ENCODE measurements around the gene PSMB1.

The PSMB1 gene

DNA sequence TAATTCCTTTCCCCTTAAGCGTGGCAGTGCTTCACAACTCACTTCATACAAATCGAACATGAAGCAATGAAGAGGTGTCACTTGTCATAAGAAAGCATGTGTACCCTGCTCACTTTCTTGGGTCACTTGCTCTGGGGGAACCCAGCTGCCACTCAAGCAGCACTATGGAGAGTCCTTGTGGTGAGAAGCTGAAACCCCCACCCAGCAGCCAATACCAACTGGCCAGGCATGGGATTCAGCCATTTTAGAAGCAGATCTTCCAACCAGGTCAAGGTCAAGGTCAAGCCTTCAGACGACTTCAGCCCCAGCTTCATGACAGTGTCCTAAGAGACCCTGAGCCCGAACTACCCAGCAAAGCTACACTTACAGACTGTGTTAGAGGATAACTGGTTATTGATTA is 62.8 kb downstream of the PSMB1 start:
- TF ChIP-seq GATA2 (IDR thresholded peaks at IDR 0.05; ENCODE audit: low read depth, low read length) (no peak), GATA3 (IDR thresholded peaks at IDR 0.05; ENCODE audit: low read depth, low read length) (no peak)

DNA sequence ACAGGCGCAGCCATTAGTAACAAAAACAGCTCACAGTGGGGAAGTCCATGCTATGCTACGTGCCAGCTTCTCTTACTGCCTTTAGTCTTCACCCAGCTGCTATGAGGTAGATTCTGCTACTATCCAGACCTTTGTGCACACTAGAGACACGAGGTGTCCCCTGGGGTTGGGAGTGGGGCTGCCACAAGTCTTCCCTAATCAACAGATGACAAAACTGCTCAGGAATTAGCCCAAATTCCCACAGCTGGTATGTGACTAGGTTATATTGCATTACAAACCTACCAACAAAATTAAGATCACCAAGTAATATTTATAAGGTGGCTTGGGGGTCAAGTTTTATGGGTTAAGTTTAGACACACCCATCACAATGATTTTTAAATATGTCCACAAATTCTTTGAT is 63.3 kb downstream of the PSMB1 start:
- TF ChIP-seq GATA2 (IDR thresholded peaks at IDR 0.05; ENCODE audit: low read depth, low read length): no peak
- no peak for TF ChIP-seq GATA3 (IDR thresholded peaks at IDR 0.05; ENCODE audit: low read depth, low read length)

DNA sequence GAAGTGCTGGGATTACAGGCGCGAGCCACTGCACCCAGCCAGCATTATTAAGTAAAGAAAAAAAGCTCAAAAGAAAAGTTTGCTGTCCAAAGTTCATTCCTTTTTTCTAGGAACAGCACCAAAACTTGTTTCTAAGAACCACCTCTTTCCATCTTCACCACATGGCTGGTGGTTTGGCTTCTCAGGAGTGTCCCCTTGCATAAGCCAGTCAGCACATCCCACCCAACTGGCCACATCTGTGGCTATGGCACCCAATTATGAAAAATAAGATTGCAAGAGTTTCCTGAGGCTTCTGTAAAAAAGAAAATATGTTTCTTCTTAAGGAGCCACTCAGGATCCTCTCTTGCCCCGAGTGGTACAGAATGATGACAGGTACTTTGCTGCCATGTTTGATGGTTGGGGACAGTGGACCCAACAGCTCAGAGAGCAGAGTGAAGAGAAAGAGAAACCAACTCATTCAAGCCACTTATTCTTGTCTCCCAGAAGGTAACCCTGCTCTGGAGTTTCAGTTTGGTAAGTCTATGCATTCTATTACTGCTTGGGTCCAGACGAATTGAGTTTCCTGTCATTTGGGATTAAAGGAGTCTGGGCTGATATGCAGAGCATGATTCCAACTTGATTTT is 65.3 kb downstream of the PSMB1 start:
- no peak for TF ChIP-seq GATA2 (IDR thresholded peaks at IDR 0.05; ENCODE audit: low read depth, low read length)
- no peak for TF ChIP-seq GATA3 (IDR thresholded peaks at IDR 0.05; ENCODE audit: low read depth, low read length)

DNA sequence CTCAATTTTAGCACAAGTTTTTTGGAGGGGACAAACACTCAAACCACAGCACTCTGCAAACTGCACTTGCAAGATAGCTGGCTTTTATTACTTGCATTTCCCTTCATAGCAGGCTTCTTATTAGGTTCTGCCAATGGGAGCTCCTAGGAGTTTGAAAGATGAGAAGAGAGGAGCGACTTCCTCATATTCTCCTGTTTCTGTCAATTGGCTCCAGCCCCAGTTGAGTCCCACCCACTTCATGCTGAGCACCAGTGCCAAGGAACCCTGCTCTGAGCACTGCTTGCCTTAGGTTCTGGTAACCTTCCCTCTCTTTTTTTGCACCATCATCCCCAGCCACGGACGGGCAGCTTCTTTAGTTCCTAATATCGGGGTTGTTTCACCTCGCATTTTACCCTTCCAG is 67.9 kb downstream of the PSMB1 start:
- no peak for TF ChIP-seq GATA2 (IDR thresholded peaks at IDR 0.05; ENCODE audit: low read depth, low read length)
- no peak for TF ChIP-seq GATA3 (IDR thresholded peaks at IDR 0.05; ENCODE audit: low read depth, low read length)
